GM19467 (cell line): Measurements from ENCODE around the gene ARHGAP26.

Source experiments
- ATAC-seq: cut with Tn5 transposase; IDR thresholded peaks from one replicate; pipeline ENCODE4 v1.9.1; 2021; ENCODE audit warnings: mild to moderate bottlenecking, moderate library complexity; ENCODE audit not compliant: unreplicated experiment

ARHGAP26 gene

GRCh38 chr5:142810743-142811290 lies 40.6 kb downstream of the ARHGAP26 start:
- no peak for ATAC-seq

GRCh38 chr5:142811866-142812557 lies 41.8 kb downstream of the ARHGAP26 start:
- no peak for ATAC-seq

- ATAC-seq, result no peak
These were observed 43.0 kb downstream of the ARHGAP26 start for GRCh38 chr5:142813220-142813619.

GRCh38 chr5:142814122-142814521 lies 43.9 kb downstream of the ARHGAP26 start:
- no peak for ATAC-seq

GRCh38 chr5:142815469-142815868 lies 45.3 kb downstream of the ARHGAP26 start:
- ATAC-seq, result no peak

- ATAC-seq, result no peak
These were observed 46.6 kb downstream of the ARHGAP26 start for GRCh38 chr5:142816531-142817430.

- no peak for ATAC-seq
These were observed 47.8 kb downstream of the ARHGAP26 start for GRCh38 chr5:142817949-142818431.

GRCh38 chr5:142819292-142819691 lies 49.1 kb downstream of the ARHGAP26 start:
- no peak for ATAC-seq

GRCh38 chr5:142819825-142820224 lies 49.6 kb downstream of the ARHGAP26 start:
- ATAC-seq, result no peak

GRCh38 chr5:142820447-142820846 lies 50.3 kb downstream of the ARHGAP26 start:
- no peak for ATAC-seq

- ATAC-seq, result no peak
These were observed 51.0 kb downstream of the ARHGAP26 start for GRCh38 chr5:142821034-142821732.

GRCh38 chr5:142821733-142822487 lies 51.7 kb downstream of the ARHGAP26 start:
- ATAC-seq, result peak; percentile 64

- ATAC-seq, result no peak
These were observed 52.9 kb downstream of the ARHGAP26 start for GRCh38 chr5:142823126-142823525.

- ATAC-seq, result no peak
These were observed 53.6 kb downstream of the ARHGAP26 start for GRCh38 chr5:142823806-142824205.

- no peak for ATAC-seq
These were observed 54.2 kb downstream of the ARHGAP26 start for GRCh38 chr5:142824391-142824790.

- no peak for ATAC-seq
These were observed 55.4 kb downstream of the ARHGAP26 start for GRCh38 chr5:142825378-142826089.

- no peak for ATAC-seq
These were observed 55.9 kb downstream of the ARHGAP26 start for GRCh38 chr5:142826093-142826492.

- ATAC-seq, result no peak
These were observed 56.7 kb downstream of the ARHGAP26 start for GRCh38 chr5:142826741-142827492.
